A673 (cell line): ENCODE results near the gene KCNC1. TPM values are rescaled to one million over a fixed set of nuclear protein-coding genes. Genes with fewer than 3 reads are reported as not detected.

Experiments used
- BruUV-seq: library from RNA; stranded (reverse); fragments of 400-500 nt; replicated peaks from 2 replicates; lab custom pipeline; 2021; lab: Mats Ljungman, UMichigan
- CTCF ChIA-PET: fragments of 300-600 bp; sonication (Branson Sonifier 250); formaldehyde crosslinking; loops from one replicate; lab custom pipeline; 2022; ENCODE audit warnings: antibody characterized with exemption; lab: Charles Lee
- POLR2A ChIA-PET: fragments of 300-600 bp; sonication (Branson Sonifier 250); formaldehyde crosslinking; loops from one replicate; lab custom pipeline; 2022; ENCODE audit warnings: antibody characterized with exemption; ENCODE audit not compliant: low non-redundant PET; lab: Charles Lee
- DNase-seq: peaks from one replicate; pipeline ENCODE4 v3.0.0-alpha.2; 2015; ENCODE audit warnings: low spot score
- H3K27ac ChIP-seq: fragments of 200-600 bp; sonication (generic); 2 replicates; pipeline ENCODE4 v1.5.1; 2016; ENCODE audit warnings: mixed run types, low read depth, mild to moderate bottlenecking, mixed read lengths, antibody characterized with exemption, low read length; ENCODE audit not compliant: poor library complexity, severe bottlenecking
- H3K27me3 ChIP-seq: fragments of 200-600 bp; sonication (generic); replicated peaks from 2 replicates; pipeline ENCODE4 v1.6.1; 2017; ENCODE audit warnings: mixed run types, low read depth, mild to moderate bottlenecking, mixed read lengths, antibody characterized with exemption, low read length; ENCODE audit not compliant: insufficient read depth, poor library complexity
- H3K36me3 ChIP-seq: fragments of 200-600 bp; sonication (generic); 2 replicates; pipeline ENCODE4 v1.6.1; 2016; ENCODE audit warnings: mixed run types, mild to moderate bottlenecking, mixed read lengths, antibody characterized with exemption, low read length; ENCODE audit not compliant: insufficient read depth, poor library complexity, severe bottlenecking
- H3K4me1 ChIP-seq: fragments of 200-600 bp; sonication (generic); 2 replicates; pipeline ENCODE4 v1.6.1; 2017; ENCODE audit warnings: mixed run types, mild to moderate bottlenecking, mixed read lengths, antibody characterized with exemption, low read length; ENCODE audit not compliant: insufficient read depth, poor library complexity, severe bottlenecking
- H3K4me3 ChIP-seq: fragments of 200-600 bp; sonication (generic); 2 replicates; pipeline ENCODE4 v1.5.1; 2016; ENCODE audit warnings: low read depth, mixed run types, mild to moderate bottlenecking, mixed read lengths, low read length; ENCODE audit not compliant: poor library complexity, severe bottlenecking
- H3K9me3 ChIP-seq: fragments of 200-600 bp; sonication (generic); 2 replicates; pipeline ENCODE4 v1.6.1; 2016; ENCODE audit warnings: mixed run types, low read depth, mild to moderate bottlenecking, mixed read lengths, antibody characterized with exemption, low read length; ENCODE audit not compliant: poor library complexity, severe bottlenecking
- CTCF ChIP-seq: fragments of 300-800, 200-600 bp; sonication (generic); conservative IDR thresholded peaks from 2 replicates; pipeline ENCODE4 v1.5.1; 2017; ENCODE audit warnings: low read depth, mild to moderate bottlenecking, antibody characterized with exemption, low read length, moderate library complexity, mixed read lengths
- EZH2 ChIP-seq: fragments of 200-600 bp; sonication (generic); IDR thresholded peaks from 2 replicates; pipeline ENCODE4 v1.6.1; 2017; ENCODE audit warnings: borderline replicate concordance, low read depth, mild to moderate bottlenecking, mixed read lengths, antibody characterized with exemption, low read length; ENCODE audit not compliant: poor library complexity, severe bottlenecking
- intact Hi-C: fragments of 100-400 bp; cut with micrococcal nuclease; formaldehyde crosslinking; loops from one replicate; pipeline ENCODE4 v1.10.0; 2022; ENCODE audit not compliant: unreplicated experiment
- total RNA-seq: library from RNA; stranded (reverse); gene quantifications from 2 replicates; pipeline ENCODE4 v1.2.3, GENCODE V29; 2021

KCNC1 gene
- total RNA-seq, 1 experiment from 2014 or later = 0.09 TPM

- H3K4me1 ChIP-seq = no peaks in the 10 kb centered on the region
- no peaks in the 10 kb centered on the region for H3K36me3 ChIP-seq
- no peaks in the 10 kb centered on the region for H3K27me3 ChIP-seq
- BruUV-seq = no TSS peak
- no peaks in the 10 kb centered on the region for H3K9me3 ChIP-seq
- no peak for DNase-seq
- ChIA-PET POLR2A (no interaction called here), CTCF (no interaction called here)
- H3K27ac ChIP-seq = no peak overlapping the region
- H3K4me3 ChIP-seq = no peak overlapping the region
- intact Hi-C loops = no loop called here
- TF ChIP-seq EZH2 = no peak
- no peak for TF ChIP-seq CTCF
Observed at GRCh38 chr11:17777086-17777737, 42.6 kb downstream of the KCNC1 start.

GRCh38 chr11:17777738-17778091, 43.1 kb downstream of the KCNC1 start:
- H3K27ac ChIP-seq = no peak overlapping the region
- BruUV-seq = no TSS peak
- H3K27me3 ChIP-seq = no peaks in the 10 kb centered on the region
- CTCF ChIA-PET = no interaction called here
- intact Hi-C loops = no loop called here
- H3K4me3 ChIP-seq = no peak overlapping the region
- TF ChIP-seq CTCF = no peak
- TF ChIP-seq EZH2 = no peak
- POLR2A ChIA-PET = no interaction called here
- H3K9me3 ChIP-seq = no peaks in the 10 kb centered on the region
- no peak for DNase-seq
- H3K4me1 ChIP-seq = no peaks in the 10 kb centered on the region
- H3K36me3 ChIP-seq = no peaks in the 10 kb centered on the region

GRCh38 chr11:17778352-17778751, 43.8 kb downstream of the KCNC1 start:
- TF ChIP-seq CTCF (no peak), EZH2 (no peak)
- no peak overlapping the region for H3K4me3 ChIP-seq
- H3K27ac ChIP-seq = no peak overlapping the region
- DNase-seq = no peak
- no TSS peak for BruUV-seq
- intact Hi-C loops = no loop called here
- CTCF ChIA-PET = no interaction called here
- POLR2A ChIA-PET = no interaction called here
- H3K36me3 ChIP-seq = no peaks in the 10 kb centered on the region
- H3K4me1 ChIP-seq = no peaks in the 10 kb centered on the region
- no peaks in the 10 kb centered on the region for H3K27me3 ChIP-seq
- H3K9me3 ChIP-seq = no peaks in the 10 kb centered on the region
